Mesendoderm (in vitro differentiated cells): ENCODE measurements around the gene C7orf25.

ENCODE experiments used
- DNase-seq: peaks from one replicate; pipeline ENCODE4 v3.0.0; 2013
- H2AK5ac ChIP-seq: 2 replicates; pipeline ENCODE4 v1.6.1; 2013; ENCODE audit warnings: low read length, inconsistent platforms
- H2BK120ac ChIP-seq: 2 replicates; pipeline ENCODE4 v1.6.1; 2013; ENCODE audit warnings: low read depth, mild to moderate bottlenecking, low read length, moderate library complexity, mixed read lengths
- H2BK15ac ChIP-seq: replicated peaks from 2 replicates; pipeline ENCODE4 v1.6.1; 2013; ENCODE audit warnings: low read depth, mild to moderate bottlenecking, moderate library complexity
- H2BK5ac ChIP-seq: 2 replicates; pipeline ENCODE4 v1.6.1; 2013; ENCODE audit warnings: low read length, inconsistent platforms
- H3K18ac ChIP-seq: 2 replicates; pipeline ENCODE4 v1.6.1; 2013; ENCODE audit warnings: mild to moderate bottlenecking, low read length, mixed read lengths
- H3K23ac ChIP-seq: one replicate; pipeline ENCODE4 v1.6.1; 2013; ENCODE audit warnings: low read length
- H3K27ac ChIP-seq: 2 replicates; pipeline ENCODE4 v1.5.1; 2013; ENCODE audit warnings: low read depth, mild to moderate bottlenecking, inconsistent platforms, low read length, moderate library complexity
- H3K27me3 ChIP-seq: 2 replicates; pipeline ENCODE4 v1.6.1; 2013; ENCODE audit warnings: low read length, control low read depth, mild to moderate bottlenecking, inconsistent platforms; ENCODE audit not compliant: insufficient read depth, poor library complexity
- H3K36me3 ChIP-seq: 2 replicates; pipeline ENCODE4 v1.6.1; 2013; ENCODE audit warnings: low read length, inconsistent platforms; ENCODE audit not compliant: control insufficient read depth, insufficient read depth
- H3K4ac ChIP-seq: one replicate; pipeline ENCODE4 v1.6.1; 2013; ENCODE audit warnings: low read depth, mild to moderate bottlenecking, low read length, moderate library complexity
- H3K4me1 ChIP-seq: 2 replicates; pipeline ENCODE4 v1.6.1; 2013; ENCODE audit warnings: low read depth, low read length, inconsistent platforms; ENCODE audit not compliant: control insufficient read depth
- H3K4me2 ChIP-seq: 2 replicates; pipeline ENCODE4 v1.6.1; 2013; ENCODE audit warnings: low read length
- H3K4me3 ChIP-seq: 2 replicates; pipeline ENCODE4 v1.5.1; 2013; ENCODE audit warnings: mild to moderate bottlenecking, low read length
- H3K56ac ChIP-seq: one replicate; pipeline ENCODE4 v1.6.1; 2013; ENCODE audit warnings: low read length
- H3K79me1 ChIP-seq: 2 replicates; pipeline ENCODE4 v1.6.1; 2013; ENCODE audit warnings: low read length, inconsistent platforms
- H3K79me2 ChIP-seq: 2 replicates; pipeline ENCODE4 v1.6.1; 2013; ENCODE audit warnings: mild to moderate bottlenecking, low read length; ENCODE audit not compliant: control insufficient read depth, insufficient read depth
- H3K9ac ChIP-seq: 2 replicates; pipeline ENCODE4 v1.6.1; 2013; ENCODE audit warnings: low read length, inconsistent platforms
- H4K5ac ChIP-seq: one replicate; pipeline ENCODE4 v1.6.1; 2013; ENCODE audit warnings: low read length
- H4K8ac ChIP-seq: one replicate; pipeline ENCODE4 v1.6.1; 2013; ENCODE audit warnings: low read depth, mild to moderate bottlenecking, control low read depth, low read length, moderate library complexity
- WGBS: extraction: QIAGEN DNeasy Blood & Tissue Kit; methylation state at CpG from one replicate; pipeline ENCODE4 v1.1.7; 2013; ENCODE audit warnings: low lambda C conversion rate, missing lambda C conversion rate; ENCODE audit not compliant: insufficient coverage; ENCODE audit errors: extremely low coverage; 5-methylcytosine and 5-hydroxymethylcytosine counted together

The C7orf25 gene

GRCh38 chr7:42869131-42870020 is 42.5 kb downstream of the C7orf25 start:
- H3K23ac ChIP-seq: no peak overlapping the region
- H3K18ac ChIP-seq: no peak overlapping the region
- WGBS: no CpG with 5 or more reads among the region's 7 CpGs
- H3K4ac ChIP-seq: no peak overlapping the region
- no peaks in the 10 kb centered on the region for H3K27me3 ChIP-seq
- H3K4me2 ChIP-seq: no peak overlapping the region
- no peak overlapping the region for H2BK15ac ChIP-seq
- H3K56ac ChIP-seq: no peak overlapping the region
- H3K79me1 ChIP-seq: no peaks in the 10 kb centered on the region
- H4K5ac ChIP-seq: no peak overlapping the region
- H2BK5ac ChIP-seq: no peak overlapping the region
- H3K4me3 ChIP-seq: no peak overlapping the region
- H2BK120ac ChIP-seq: no peak overlapping the region
- no peak overlapping the region for H3K9ac ChIP-seq
- no peaks in the 10 kb centered on the region for H3K36me3 ChIP-seq
- H4K8ac ChIP-seq: no peak overlapping the region
- no peak for DNase-seq
- H3K4me1 ChIP-seq: no peaks in the 10 kb centered on the region
- no peaks in the 10 kb centered on the region for H3K79me2 ChIP-seq
- no peak overlapping the region for H2AK5ac ChIP-seq
- H3K27ac ChIP-seq: no peak overlapping the region

DNA sequence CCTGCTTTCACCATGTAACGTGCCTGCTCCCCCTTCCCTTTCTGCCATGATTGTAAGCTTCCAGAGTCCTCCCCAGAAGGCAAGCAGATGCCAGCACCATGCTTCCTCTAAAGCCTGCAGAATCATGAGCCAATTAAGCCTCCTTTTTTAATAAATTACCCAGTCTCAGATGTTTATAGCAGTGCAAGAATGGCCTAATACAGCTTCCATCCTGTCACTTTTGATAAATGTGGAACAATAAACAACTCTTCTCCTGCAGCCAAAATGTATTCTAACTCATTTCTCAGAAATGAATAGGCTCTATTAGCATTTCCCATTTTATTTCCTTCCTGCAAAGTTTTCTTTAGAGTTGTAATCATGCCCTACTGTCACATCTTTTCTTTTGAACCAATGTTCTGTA is 43.4 kb downstream of the C7orf25 start:
- Histone ChIP-seq H3K4me2 (no peak overlapping the region), H3K18ac (no peak overlapping the region), H3K4me1 (no peaks in the 10 kb centered on the region), H2AK5ac (no peak overlapping the region), H3K79me1 (no peaks in the 10 kb centered on the region), H2BK5ac (no peak overlapping the region), H4K5ac (no peak overlapping the region), H3K4me3 (no peak overlapping the region), H4K8ac (no peak overlapping the region), H3K23ac (no peak overlapping the region), H3K27ac (no peak overlapping the region), H3K9ac (no peak overlapping the region), H3K27me3 (no peaks in the 10 kb centered on the region), H3K56ac (no peak overlapping the region), H3K36me3 (no peaks in the 10 kb centered on the region), H2BK15ac (no peak overlapping the region), H3K79me2 (no peaks in the 10 kb centered on the region), H3K4ac (no peak overlapping the region), H2BK120ac (no peak overlapping the region)
- no CpG with 5 or more reads among the region's 1 CpG for WGBS
- no peak for DNase-seq
